ENCODE results near the gene MOGAT3.

GRCh38 chr7:101245147-101245668 lies 44.4 kb upstream of the MOGAT3 start:
- TF ChIP-seq TCF7L2 (IDR thresholded peaks at IDR 0.05; ENCODE audit: low read depth, low read length) (no peak), FOSL1 (tag; conservative IDR thresholded peaks at IDR 0.05) (no peak), BRD4 (IDR thresholded peaks at IDR 0.05) (no peak), CTCF (IDR thresholded peaks at IDR 0.05 in 2 of 3, conservative IDR thresholded peaks at IDR 0.05 in 1 of 3; ENCODE audit: insufficient read depth in 2 of 3, low read depth in 1 of 3, low read length in 3 of 3) (no peak; a peak in 1 of 6 replicates), ZNF184 (CRISPR knock-in tag; IDR thresholded peaks at IDR 0.05) (no peak), SMAD4 (CRISPR knock-in tag; conservative IDR thresholded peaks at IDR 0.05) (no peak), NEUROD1 (IDR thresholded peaks at IDR 0.05; ENCODE audit: borderline replicate concordance, low read depth, low read length, partially characterized antibody) (no peak), BRCA1 (IDR thresholded peaks at IDR 0.05) (no peak), BRCA1 (CRISPR knock-in tag; IDR thresholded peaks at IDR 0.05) (no peak), POLR2A (conservative IDR thresholded peaks at IDR 0.05) (peak; percentile 70), REST (IDR thresholded peaks at IDR 0.05; ENCODE audit: borderline replicate concordance) (no peak; the same call in 1 of the 2 replicates), REST (CRISPR knock-in tag; IDR thresholded peaks at IDR 0.05; ENCODE audit: low read depth) (no peak), IRF1 (CRISPR knock-in tag; IDR thresholded peaks at IDR 0.05; ENCODE audit: borderline replicate concordance) (no peak), CBX5 (IDR thresholded peaks at IDR 0.05; ENCODE audit: borderline replicate concordance, low read depth) (no peak), POLR2AphosphoS5 (IDR thresholded peaks at IDR 0.05; ENCODE audit: control insufficient read depth, insufficient read depth, low read depth, low read length) (peak; percentile 0; the same call in 1 of the 2 replicates)

Data from K562 (cell line).